Endodermal cell (in vitro differentiated cells): ENCODE data around the gene CDS2. TPM values are rescaled to one million over a fixed set of nuclear protein-coding genes. Genes with fewer than 3 reads are reported as not detected.

Source experiments
- DNase-seq: peaks from one replicate; pipeline ENCODE4 v3.0.0-alpha.2; 2017
- H3K27ac ChIP-seq: 2 replicates; pipeline ENCODE4 v1.5.1; 2013; ENCODE audit warnings: mild to moderate bottlenecking, low read depth, low read length, moderate library complexity
- H3K27me3 ChIP-seq: 2 replicates; pipeline ENCODE4 v1.6.1; 2013; ENCODE audit warnings: mild to moderate bottlenecking, low read length, moderate library complexity; ENCODE audit not compliant: insufficient read depth, control insufficient read depth, poor library complexity, severe bottlenecking
- H3K36me3 ChIP-seq: 2 replicates; pipeline ENCODE4 v1.7.0; 2013; ENCODE audit warnings: mild to moderate bottlenecking, low read length, moderate library complexity; ENCODE audit not compliant: control insufficient read depth, insufficient read depth
- H3K4me1 ChIP-seq: one replicate; pipeline ENCODE4 v1.7.0; 2013; ENCODE audit warnings: low read length; ENCODE audit not compliant: control insufficient read depth, insufficient read depth
- H3K4me3 ChIP-seq: 2 replicates; pipeline ENCODE4 v1.5.1; 2013; ENCODE audit warnings: mild to moderate bottlenecking, low read length, moderate library complexity
- H3K9ac ChIP-seq: 2 replicates; pipeline ENCODE4 v1.6.1; 2013; ENCODE audit warnings: mild to moderate bottlenecking, low read length, moderate library complexity; ENCODE audit not compliant: poor library complexity, severe bottlenecking; ENCODE audit errors: extremely low read depth
- H3K9me3 ChIP-seq: 2 replicates; pipeline ENCODE4 v1.6.1; 2013; ENCODE audit warnings: mild to moderate bottlenecking, low read length, moderate library complexity; ENCODE audit not compliant: control insufficient read depth
- H3K27ac Mint-ChIP-seq: 2 replicates; pipeline ENCODE4 v1.8.0; 2020; ENCODE audit warnings: mixed read lengths
- H3K27me3 Mint-ChIP-seq: 2 replicates; pipeline ENCODE4 v1.8.0; 2021; ENCODE audit warnings: mild to moderate bottlenecking, mixed read lengths; ENCODE audit not compliant: insufficient read depth
- H3K36me3 Mint-ChIP-seq: 2 replicates; pipeline ENCODE4 v1.8.0; 2020; ENCODE audit warnings: low read depth, mixed read lengths
- H3K4me1 Mint-ChIP-seq: 2 replicates; pipeline ENCODE4 v1.8.0; 2020; ENCODE audit warnings: mixed read lengths
- H3K4me3 Mint-ChIP-seq: 2 replicates; pipeline ENCODE4 v1.8.0; 2020; ENCODE audit warnings: mild to moderate bottlenecking, moderate library complexity, mixed read lengths
- H3K9me3 Mint-ChIP-seq: 2 replicates; pipeline ENCODE4 v1.8.0; 2020; ENCODE audit warnings: mild to moderate bottlenecking, mixed read lengths
- CTCF ChIP-seq: fragments of 200-600 bp; sonication (generic); conservative IDR thresholded peaks from 2 replicates; pipeline ENCODE4 v1.5.0; 2021; ENCODE audit warnings: antibody characterized with exemption, mild to moderate bottlenecking
- WGBS, 2 experiments: methylation state at CpG; one replicate each; pipeline versions ENCODE4 v1.1.5 to v1.1.7; 2013; ENCODE audit warnings: missing lambda C conversion rate in 2 of 2, mixed read lengths in 1 of 2; ENCODE audit not compliant: insufficient coverage in 1 of 2, insufficient read length in 1 of 2; 5-methylcytosine and 5-hydroxymethylcytosine counted together
- total RNA-seq, 2 donors: library from RNA; stranded (reverse); fragmentation: NEBNext Ultra II Directional in 1 of 2; extraction: Animal tissue kit (Norgen Biotek cat#: 25700) in 1 of 2; gene quantifications; 2 replicates in 1 of 2; 3 replicates in 1 of 2; pipeline ENCODE4 v1.2.1, GENCODE V29; 2021

Gene CDS2
- total RNA-seq, 2 donors from 2014 or later: 66.8 to 77.1 TPM

- Mint-ChIP-seq H3K27ac (no peak overlapping the region), H3K9me3 (no peaks in the 10 kb centered on the region), H3K4me1 (peaks cover 13% of the 10 kb centered on the region), H3K27me3 (no peaks in the 10 kb centered on the region), H3K4me3 (no peak overlapping the region), H3K36me3 (no peaks in the 10 kb centered on the region)
- DNase-seq: no peak
- Histone ChIP-seq H3K36me3 (no peaks in the 10 kb centered on the region), H3K9me3 (no peaks in the 10 kb centered on the region), H3K9ac (no peak overlapping the region), H3K4me3 (no peak overlapping the region), H3K27ac (no peak overlapping the region), H3K4me1 (no peaks in the 10 kb centered on the region), H3K27me3 (no peaks in the 10 kb centered on the region)
- no peak for TF ChIP-seq CTCF
Measured at GRCh38 chr20:5160882-5161281, 34.1 kb downstream of the CDS2 start.

GRCh38 chr20:5161536-5162164 is 34.8 kb downstream of the CDS2 start:
- no peak for DNase-seq
- 94 to 97% methylated on average over 6 of the region's 6 CpGs for WGBS, 2 experiments
- Mint-ChIP-seq H3K36me3 (no peaks in the 10 kb centered on the region), H3K4me3 (no peak overlapping the region), H3K27me3 (no peaks in the 10 kb centered on the region), H3K27ac (no peak overlapping the region), H3K9me3 (no peaks in the 10 kb centered on the region), H3K4me1 (peaks cover 16% of the 10 kb centered on the region)
- Histone ChIP-seq H3K9ac (no peak overlapping the region), H3K27me3 (no peaks in the 10 kb centered on the region), H3K4me3 (no peak overlapping the region), H3K4me1 (peaks cover 6% of the 10 kb centered on the region), H3K36me3 (no peaks in the 10 kb centered on the region), H3K27ac (no peak overlapping the region), H3K9me3 (no peaks in the 10 kb centered on the region)
- TF ChIP-seq CTCF: no peak

DNA sequence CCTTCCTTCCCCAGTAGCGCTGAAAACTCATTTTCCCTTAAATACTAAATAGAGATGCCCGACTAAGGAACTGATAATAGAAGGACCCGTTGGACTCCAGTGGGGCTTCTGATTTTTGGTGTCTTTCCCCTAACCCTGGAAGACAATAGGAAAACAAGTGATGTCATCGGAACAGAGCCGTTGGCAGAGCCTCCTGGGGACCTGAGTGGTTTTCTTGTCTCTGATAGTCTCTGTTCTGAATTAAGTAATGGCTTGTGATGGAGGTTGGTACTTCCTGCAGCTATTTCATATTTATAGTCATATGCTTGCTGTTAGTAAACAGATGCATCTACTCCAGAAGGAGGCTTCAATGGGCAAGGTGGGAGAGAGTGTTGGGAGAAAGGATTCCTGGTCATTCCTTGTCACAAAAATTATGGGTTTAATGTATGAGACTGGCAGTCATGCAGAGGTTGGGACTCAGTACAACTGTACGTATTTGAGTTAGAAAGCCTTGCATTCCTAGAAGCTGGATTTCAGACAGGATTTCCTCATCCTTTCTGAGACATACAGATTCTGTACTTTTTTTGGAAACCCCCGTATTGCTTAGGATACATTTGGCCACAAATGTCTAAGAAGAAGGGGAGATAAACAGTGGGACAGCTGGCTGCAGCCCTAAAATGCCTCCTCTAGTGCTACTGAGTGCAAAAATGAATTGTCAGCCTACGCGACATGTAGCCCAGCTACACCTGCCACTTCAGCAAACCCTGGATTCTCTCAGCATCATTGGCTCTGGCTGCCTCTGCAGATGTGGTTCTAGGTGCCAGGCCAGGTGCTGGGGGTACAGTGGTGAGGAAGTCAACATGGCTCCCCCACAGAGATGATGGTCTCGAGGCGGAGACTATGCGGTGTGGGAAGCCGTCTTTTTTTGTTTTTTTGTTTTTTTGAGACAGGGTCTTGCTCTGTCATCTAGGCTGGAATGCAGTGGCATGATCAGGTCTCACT is 38.1 kb downstream of the CDS2 start:
- H3K27me3 Mint-ChIP-seq: no peaks in the 10 kb centered on the region
- WGBS, 2 experiments: 84 to 100% methylated on average over 5 to 13 of the region's 13 CpGs
- Histone ChIP-seq H3K9me3 (no peaks in the 10 kb centered on the region), H3K9ac (no peak overlapping the region), H3K4me1 (peaks cover 14% of the 10 kb centered on the region), H3K27ac (no peak overlapping the region), H3K27me3 (no peaks in the 10 kb centered on the region), H3K36me3 (peaks cover 1% of the 10 kb centered on the region), H3K4me3 (no peak overlapping the region)
- no peak overlapping the region for H3K4me3 Mint-ChIP-seq
- peaks cover 3% of the 10 kb centered on the region for H3K36me3 Mint-ChIP-seq
- peaks cover 35% of the 10 kb centered on the region for H3K4me1 Mint-ChIP-seq
- H3K27ac Mint-ChIP-seq: no peak overlapping the region
- peak; percentile 24 for TF ChIP-seq CTCF
- no peak for DNase-seq
- H3K9me3 Mint-ChIP-seq: no peaks in the 10 kb centered on the region
